SU-DHL-6 (cell line): ENCODE data around the gene DOCK6.

Source experiments
- H2AFZ ChIP-seq: fragments of 200-600 bp; sonication (generic); 2 replicates; pipeline ENCODE4 v1.6.1; 2014; ENCODE audit warnings: low read depth, mild to moderate bottlenecking, moderate library complexity, mixed read lengths, antibody characterized with exemption, low read length; ENCODE audit not compliant: severe bottlenecking
- H3F3A ChIP-seq: fragments of 200-600 bp; shearing (Covaris generic); 2 replicates; pipeline ENCODE4 v1.6.0; 2016; ENCODE audit warnings: antibody characterized with exemption, mild to moderate bottlenecking; ENCODE audit not compliant: insufficient read depth
- H3K27ac ChIP-seq: fragments of 200-600 bp; sonication (generic); 2 replicates; pipeline ENCODE4 v1.5.1; 2016; ENCODE audit warnings: low read depth, mild to moderate bottlenecking, low read length, moderate library complexity, mixed read lengths
- H3K27me3 ChIP-seq: fragments of 200-600 bp; sonication (generic), shearing (Covaris generic); 2 replicates; pipeline ENCODE4 v1.6.0; 2014; ENCODE audit warnings: mild to moderate bottlenecking, low read length
- H3K36me3 ChIP-seq: fragments of 200-600 bp; sonication (generic); 2 replicates; pipeline ENCODE4 v1.6.1; 2014; ENCODE audit warnings: mild to moderate bottlenecking, low read length, mixed read lengths
- H3K4me2 ChIP-seq: fragments of 300-600, 200-600 bp; shearing (Covaris generic), sonication (generic); 2 replicates; pipeline ENCODE4 v1.6.0; 2014; ENCODE audit warnings: low read length, low read depth, mild to moderate bottlenecking; ENCODE audit not compliant: poor library complexity, severe bottlenecking
- H3K4me3 ChIP-seq: fragments of 200-600 bp; sonication (generic); 2 replicates; pipeline ENCODE4 v1.5.1; 2014; ENCODE audit warnings: antibody characterized with exemption, low read length, mild to moderate bottlenecking, mixed read lengths; ENCODE audit not compliant: insufficient read depth, poor library complexity, severe bottlenecking
- H3K79me2 ChIP-seq: fragments of 200-600 bp; sonication (generic); 2 replicates; pipeline ENCODE4 v1.6.1; 2014; ENCODE audit warnings: mild to moderate bottlenecking, low read length, moderate library complexity; ENCODE audit not compliant: insufficient read depth
- H3K9ac ChIP-seq: fragments of 200-600 bp; sonication (generic); 2 replicates; pipeline ENCODE4 v1.7.0; 2014; ENCODE audit warnings: mild to moderate bottlenecking, low read length
- H3K9me2 ChIP-seq: fragments of 200-600 bp; sonication (generic); replicated peaks from 2 replicates; pipeline ENCODE4 v1.6.1; 2014; ENCODE audit warnings: low read length; ENCODE audit not compliant: insufficient read depth
- H3K9me3 ChIP-seq: fragments of 200-600 bp; sonication (generic); 2 replicates; pipeline ENCODE4 v1.6.1; 2014; ENCODE audit warnings: low read length, mixed read lengths; ENCODE audit not compliant: insufficient read depth
- H4K20me1 ChIP-seq: fragments of 200-600 bp; sonication (generic); 2 replicates; pipeline ENCODE4 v1.6.1; 2014; ENCODE audit warnings: low read depth, mild to moderate bottlenecking, antibody characterized with exemption, low read length, moderate library complexity, mixed read lengths
- EZH2phosphoT487 ChIP-seq: fragments of 200-600 bp; sonication (generic), shearing (Covaris generic); conservative IDR thresholded peaks from 2 replicates; pipeline ENCODE4 v1.6.1; 2018; ENCODE audit warnings: mild to moderate bottlenecking, antibody characterized with exemption, low read length, moderate library complexity, mixed read lengths
- TF ChIP-seq, protein P1 (sequence below): fragments of 200-600 bp; sonication (generic); IDR thresholded peaks from one replicate; pipeline ENCODE4 v1.5.1; 2017; ENCODE audit warnings: antibody characterized with exemption, mild to moderate bottlenecking, low read length, moderate library complexity; ENCODE audit not compliant: insufficient read depth, poor library complexity, severe bottlenecking

The DOCK6 gene

DNA sequence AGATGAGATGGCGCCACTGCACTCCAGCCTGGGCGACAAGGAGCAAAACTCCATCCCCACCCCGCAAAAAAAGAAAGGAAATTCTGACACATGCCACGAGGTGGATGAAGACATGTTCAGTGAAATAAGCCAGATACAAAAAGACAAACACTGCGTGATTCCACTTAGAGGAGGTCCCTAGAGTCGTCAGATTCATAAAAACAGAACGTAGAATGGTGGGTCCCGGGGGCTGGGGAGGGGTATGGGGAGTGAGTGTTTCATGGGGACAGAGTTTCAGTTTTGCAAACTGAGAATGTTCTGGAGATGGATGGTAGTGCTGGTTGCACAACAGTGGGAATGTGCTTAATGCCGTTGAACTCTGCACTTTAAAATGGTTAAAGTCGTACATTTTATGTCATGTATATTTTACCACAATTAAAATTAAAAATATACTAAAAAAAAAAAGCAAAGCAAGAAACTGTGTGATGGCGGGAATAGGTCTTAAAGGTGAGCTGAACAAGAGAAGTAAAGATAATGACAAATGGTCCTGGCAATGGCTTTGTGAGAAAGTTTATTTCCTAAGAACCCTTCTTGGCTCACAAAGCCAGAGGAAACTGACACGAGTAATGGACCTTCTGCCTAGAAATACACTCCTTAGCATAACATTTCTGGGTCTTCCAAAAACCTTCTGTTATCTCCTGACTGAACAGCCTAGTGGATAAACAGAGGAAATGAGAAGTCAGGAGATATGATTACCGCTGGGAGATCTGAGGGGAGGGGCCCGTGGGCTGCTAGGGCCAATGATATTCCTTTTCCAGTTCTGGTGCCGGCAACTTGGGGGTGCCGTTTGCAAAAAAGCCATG is 102.5 kb downstream of the DOCK6 start:
- no peak overlapping the region for H3K4me3 ChIP-seq
- no peaks in the 10 kb centered on the region for H3K9me3 ChIP-seq
- H3K79me2 ChIP-seq = peaks cover 8% of the 10 kb centered on the region
- H3K27ac ChIP-seq = no peak overlapping the region
- H3F3A ChIP-seq = no peaks in the 10 kb centered on the region
- no peaks in the 10 kb centered on the region for H3K36me3 ChIP-seq
- no peaks in the 10 kb centered on the region for H3K9me2 ChIP-seq
- TF ChIP-seq, protein P1, sequence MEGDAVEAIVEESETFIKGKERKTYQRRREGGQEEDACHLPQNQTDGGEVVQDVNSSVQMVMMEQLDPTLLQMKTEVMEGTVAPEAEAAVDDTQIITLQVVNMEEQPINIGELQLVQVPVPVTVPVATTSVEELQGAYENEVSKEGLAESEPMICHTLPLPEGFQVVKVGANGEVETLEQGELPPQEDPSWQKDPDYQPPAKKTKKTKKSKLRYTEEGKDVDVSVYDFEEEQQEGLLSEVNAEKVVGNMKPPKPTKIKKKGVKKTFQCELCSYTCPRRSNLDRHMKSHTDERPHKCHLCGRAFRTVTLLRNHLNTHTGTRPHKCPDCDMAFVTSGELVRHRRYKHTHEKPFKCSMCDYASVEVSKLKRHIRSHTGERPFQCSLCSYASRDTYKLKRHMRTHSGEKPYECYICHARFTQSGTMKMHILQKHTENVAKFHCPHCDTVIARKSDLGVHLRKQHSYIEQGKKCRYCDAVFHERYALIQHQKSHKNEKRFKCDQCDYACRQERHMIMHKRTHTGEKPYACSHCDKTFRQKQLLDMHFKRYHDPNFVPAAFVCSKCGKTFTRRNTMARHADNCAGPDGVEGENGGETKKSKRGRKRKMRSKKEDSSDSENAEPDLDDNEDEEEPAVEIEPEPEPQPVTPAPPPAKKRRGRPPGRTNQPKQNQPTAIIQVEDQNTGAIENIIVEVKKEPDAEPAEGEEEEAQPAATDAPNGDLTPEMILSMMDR = no peak
- TF ChIP-seq EZH2phosphoT487 = no peak
- no peaks in the 10 kb centered on the region for H3K27me3 ChIP-seq
- no peak overlapping the region for H3K9ac ChIP-seq
- no peak overlapping the region for H2AFZ ChIP-seq
- no peaks in the 10 kb centered on the region for H4K20me1 ChIP-seq
- no peak overlapping the region for H3K4me2 ChIP-seq

DNA sequence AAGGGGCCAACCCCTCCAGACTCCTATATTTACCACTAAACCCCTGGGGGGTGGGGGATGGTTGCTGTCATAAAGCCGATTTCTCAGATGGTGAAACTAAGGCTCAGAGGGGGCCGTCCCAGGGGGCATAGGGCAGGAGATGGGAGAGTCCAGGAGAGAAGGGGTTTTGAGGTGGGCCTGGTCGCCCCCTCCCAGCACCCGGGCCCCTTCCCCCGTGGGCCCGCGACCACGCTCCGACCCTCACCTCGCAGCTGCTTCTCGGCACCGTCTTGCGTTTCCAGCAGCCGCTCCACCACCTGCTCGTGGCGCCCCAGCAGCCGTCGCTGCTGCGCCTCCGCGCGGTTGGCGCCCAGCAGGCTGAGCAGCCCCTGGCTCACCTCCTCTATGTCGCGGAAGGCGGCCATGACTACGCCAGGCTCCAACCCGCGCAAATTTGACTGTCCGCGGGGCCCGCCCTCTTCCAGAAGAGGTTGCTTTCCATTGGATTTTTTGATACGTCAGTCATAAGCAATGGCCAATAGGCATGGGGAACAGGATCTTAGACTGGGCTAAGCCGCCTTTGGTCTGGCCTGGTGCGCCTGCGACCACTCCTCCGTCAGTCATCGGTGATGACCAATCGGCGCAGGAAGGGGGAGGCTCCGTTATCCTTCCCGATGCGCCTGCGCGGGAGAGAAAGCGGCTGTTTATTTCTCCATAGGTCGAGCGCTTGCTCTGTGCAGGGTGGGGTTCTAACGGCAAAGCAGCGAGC is 106.8 kb downstream of the DOCK6 start, which contains the start of gene SPC24:
Gene SPC24, minus strand, starts transcription at position 410 of the 748 bp plus-strand sequence. Its CDS starts 6 bp downstream, at position 404.
- H3K79me2 ChIP-seq = peaks cover 45% of the 10 kb centered on the region
- peak within 1 kb of the TSS; percentile 72 for H3K27ac ChIP-seq
- no peaks in the 10 kb centered on the region for H3K27me3 ChIP-seq
- H2AFZ ChIP-seq = peak within 1 kb of the TSS; percentile 75
- no peaks in the 10 kb centered on the region for H4K20me1 ChIP-seq
- no peaks in the 10 kb centered on the region for H3K9me2 ChIP-seq
- H3K4me3 ChIP-seq = peak within 1 kb of the TSS; percentile 95
- H3K9ac ChIP-seq = peak within 1 kb of the TSS; percentile 98
- H3K4me2 ChIP-seq = peak within 1 kb of the TSS; percentile 74
- no peaks in the 10 kb centered on the region for H3K9me3 ChIP-seq
- TF ChIP-seq EZH2phosphoT487 = no peak
- no peaks in the 10 kb centered on the region for H3F3A ChIP-seq
- no peaks in the 10 kb centered on the region for H3K36me3 ChIP-seq

DNA sequence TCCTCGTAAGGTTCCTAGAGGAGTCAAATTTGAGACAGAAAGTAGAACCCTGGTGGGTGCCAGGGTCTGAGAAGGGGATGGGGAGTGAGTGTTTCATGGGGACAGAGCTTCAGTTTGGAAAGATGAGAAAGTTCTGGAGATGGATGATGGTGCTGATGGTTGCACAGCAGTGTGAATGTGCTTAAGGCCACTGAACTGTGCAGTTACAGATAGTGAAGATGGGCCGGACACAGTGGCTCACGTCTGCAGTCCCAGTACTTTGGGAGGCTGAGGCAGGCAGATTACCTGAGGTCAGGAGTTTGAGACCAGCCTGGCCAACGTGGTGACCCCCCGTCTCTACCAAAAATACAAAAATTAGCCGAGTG is 107.7 kb downstream of the DOCK6 start:
- Histone ChIP-seq H3K27ac (peak overlapping the region; percentile 72), H3K9me3 (no peaks in the 10 kb centered on the region), H3K9ac (peak overlapping the region; percentile 98), H2AFZ (no peak overlapping the region), H3K4me2 (peak overlapping the region; percentile 74), H3F3A (no peaks in the 10 kb centered on the region), H3K27me3 (no peaks in the 10 kb centered on the region), H3K79me2 (peaks cover 49% of the 10 kb centered on the region), H3K4me3 (peak overlapping the region; percentile 95), H4K20me1 (no peaks in the 10 kb centered on the region), H3K36me3 (no peaks in the 10 kb centered on the region), H3K9me2 (no peaks in the 10 kb centered on the region)
- TF ChIP-seq, protein P1 = no peak
- no peak for TF ChIP-seq EZH2phosphoT487
